Mammary epithelial cell (primary cell): ENCODE measurements around the gene B3GALT5.

ENCODE experiments used
- EZH2 ChIP-seq: IDR thresholded peaks from 2 replicates; pipeline ENCODE4 v1.6.1; 2012; ENCODE audit warnings: low read length, inconsistent platforms, borderline replicate concordance
- TF ChIP-seq, protein P1 (sequence below), 2 donors: IDR thresholded peaks in 1 of 2; conservative IDR thresholded peaks in 1 of 2; 2 replicates each; pipeline ENCODE4 v1.5.1; 2011 to 2012; ENCODE audit warnings: inconsistent platforms in 2 of 2, low read length in 2 of 2, mild to moderate bottlenecking in 2 of 2, control low read depth in 1 of 2, low read depth in 1 of 2; ENCODE audit not compliant: insufficient read depth in 1 of 2; ENCODE audit errors: extremely low read depth in 1 of 2

DNA sequence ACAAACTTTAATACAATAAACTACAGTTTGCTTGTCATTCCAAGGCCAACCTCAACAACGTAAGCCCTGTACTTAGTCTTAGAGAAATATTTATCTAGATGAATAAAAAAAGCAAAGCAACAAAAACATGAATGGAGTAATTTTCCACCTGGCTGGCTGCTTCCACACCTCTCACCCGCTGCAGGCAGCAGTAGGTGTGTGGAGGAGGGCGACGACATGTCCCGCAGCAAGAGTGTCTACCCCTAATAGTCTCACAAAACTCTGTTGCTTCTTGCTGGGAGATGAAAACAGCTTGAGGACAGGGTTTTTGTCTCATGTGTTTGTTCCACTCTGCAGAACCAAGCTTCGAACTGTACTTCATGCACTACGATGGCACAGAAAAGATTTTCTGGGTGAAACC lies 83.5 kb downstream of the B3GALT5 start:
- TF ChIP-seq EZH2: no peak
- TF ChIP-seq, protein P1, sequence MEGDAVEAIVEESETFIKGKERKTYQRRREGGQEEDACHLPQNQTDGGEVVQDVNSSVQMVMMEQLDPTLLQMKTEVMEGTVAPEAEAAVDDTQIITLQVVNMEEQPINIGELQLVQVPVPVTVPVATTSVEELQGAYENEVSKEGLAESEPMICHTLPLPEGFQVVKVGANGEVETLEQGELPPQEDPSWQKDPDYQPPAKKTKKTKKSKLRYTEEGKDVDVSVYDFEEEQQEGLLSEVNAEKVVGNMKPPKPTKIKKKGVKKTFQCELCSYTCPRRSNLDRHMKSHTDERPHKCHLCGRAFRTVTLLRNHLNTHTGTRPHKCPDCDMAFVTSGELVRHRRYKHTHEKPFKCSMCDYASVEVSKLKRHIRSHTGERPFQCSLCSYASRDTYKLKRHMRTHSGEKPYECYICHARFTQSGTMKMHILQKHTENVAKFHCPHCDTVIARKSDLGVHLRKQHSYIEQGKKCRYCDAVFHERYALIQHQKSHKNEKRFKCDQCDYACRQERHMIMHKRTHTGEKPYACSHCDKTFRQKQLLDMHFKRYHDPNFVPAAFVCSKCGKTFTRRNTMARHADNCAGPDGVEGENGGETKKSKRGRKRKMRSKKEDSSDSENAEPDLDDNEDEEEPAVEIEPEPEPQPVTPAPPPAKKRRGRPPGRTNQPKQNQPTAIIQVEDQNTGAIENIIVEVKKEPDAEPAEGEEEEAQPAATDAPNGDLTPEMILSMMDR (conservative IDR thresholded peaks at IDR 0.05 in 1 of 2, IDR thresholded peaks at IDR 0.05 in 1 of 2; ENCODE audit: extremely low read depth in 1 of 2, insufficient read depth in 1 of 2, low read depth in 1 of 2, low read length in 2 of 2): no peak
